B cell (primary cell): ENCODE measurements around the gene CLDND2. TPM values are rescaled to one million over a fixed set of nuclear protein-coding genes. Genes with fewer than 3 reads are reported as not detected.

Source experiments
- ATAC-seq: fragments of 200-7000 bp; cut with Tn5 transposase; one replicate; pipeline ENCODE4 v1.10.0; 2021; ENCODE audit warnings: low read depth, mild to moderate bottlenecking, moderate number of reproducible peaks, moderate library complexity
- CTCF ChIA-PET: fragments of 350-600 bp; sonication (Branson Sonifier 250); formaldehyde crosslinking; loops from one replicate; lab custom pipeline; 2021; ENCODE audit warnings: antibody characterized with exemption, inconsistent platforms; lab: Charles Lee
- POLR2A ChIA-PET: fragments of 350-600 bp; sonication (Branson Sonifier 250); formaldehyde crosslinking; loops from one replicate; lab custom pipeline; 2021; ENCODE audit warnings: antibody characterized with exemption; lab: Charles Lee
- DNase-seq: peaks from one replicate; pipeline ENCODE4 v3.0.0; 2013
- H2AFZ ChIP-seq: 2 replicates; pipeline ENCODE4 v1.6.1; 2012; ENCODE audit warnings: mild to moderate bottlenecking, low read depth, low read length; ENCODE audit not compliant: insufficient read depth, poor library complexity, severe bottlenecking
- H3K27ac ChIP-seq, 2 donors: 1 replicate in 1 of 2; 2 replicates in 1 of 2; pipeline ENCODE4 v1.5.1; 2012 to 2013; ENCODE audit warnings: low read length in 2 of 2, mild to moderate bottlenecking in 2 of 2, moderate library complexity in 1 of 2
- H3K27me3 ChIP-seq, 4 experiments: fragments of 200-600 bp in 1 of 4; sonication (generic) in 1 of 4; replicated peaks in 1 of 4; 1 replicate in 2 of 4; 2 replicates in 2 of 4; pipeline versions ENCODE4 v1.6.1 to v1.7.0; 2013 to 2016; ENCODE audit warnings: low read length in 3 of 4, mild to moderate bottlenecking in 2 of 4, mixed read lengths in 1 of 4, moderate library complexity in 1 of 4; ENCODE audit not compliant: insufficient read depth in 4 of 4, control insufficient read depth in 3 of 4; ENCODE audit errors: control extremely low read depth in 1 of 4
- H3K36me3 ChIP-seq, 2 experiments: replicated peaks in 1 of 2; 1 replicate in 1 of 2; 2 replicates in 1 of 2; pipeline versions ENCODE4 v1.6.1 to v1.7.1; 2013; ENCODE audit warnings: low read length in 1 of 2; ENCODE audit not compliant: insufficient read depth in 2 of 2, control insufficient read depth in 1 of 2; ENCODE audit errors: control extremely low read depth in 1 of 2, extremely low read depth in 1 of 2
- H3K4me1 ChIP-seq, 2 donors: fragments of 200-600 bp in 1 of 2; sonication (generic) in 1 of 2; 1 replicate in 1 of 2; 2 replicates in 1 of 2; pipeline versions ENCODE4 v1.5.1 to v1.6.1; 2013 to 2017; ENCODE audit warnings: low read length in 2 of 2; ENCODE audit not compliant: control insufficient read depth in 2 of 2, insufficient read depth in 2 of 2
- H3K4me2 ChIP-seq: replicated peaks from 2 replicates; pipeline ENCODE3; 2012; ENCODE audit warnings: mild to moderate bottlenecking, low read depth, low read length; ENCODE audit not compliant: poor library complexity, severe bottlenecking
- H3K4me3 ChIP-seq, 5 experiments: fragments of 200-600 bp in 1 of 5; sonication (generic) in 1 of 5; 1 replicate in 3 of 5; 2 replicates in 2 of 5; pipeline versions ENCODE4 v1.5.1 to v1.7.0; 2011 to 2016; ENCODE audit warnings: low read length in 4 of 5, mild to moderate bottlenecking in 4 of 5, low read depth in 2 of 5, control low read depth in 1 of 5, moderate library complexity in 1 of 5; ENCODE audit not compliant: insufficient read depth in 1 of 5; ENCODE audit errors: control extremely low read depth in 1 of 5, extremely low read depth in 1 of 5
- H3K79me2 ChIP-seq: fragments of 200-600 bp; sonication (generic); one replicate; pipeline ENCODE4 v1.6.0; 2016; ENCODE audit warnings: low read length; ENCODE audit not compliant: control insufficient read depth, insufficient read depth
- H3K9ac ChIP-seq: fragments of 200-600 bp; sonication (generic); 2 replicates; pipeline ENCODE4 v1.6.1; 2017; ENCODE audit warnings: mild to moderate bottlenecking, low read length, moderate library complexity
- H3K9me3 ChIP-seq, 3 donors: one replicate each; pipeline versions ENCODE4 v1.6.1 to v1.7.1; 2013; ENCODE audit warnings: low read length in 2 of 3; ENCODE audit not compliant: control insufficient read depth in 2 of 3, insufficient read depth in 1 of 3; ENCODE audit errors: control extremely low read depth in 1 of 3
- H4K20me1 ChIP-seq: 2 replicates; pipeline ENCODE4 v1.6.0; 2012; ENCODE audit warnings: mild to moderate bottlenecking, low read length; ENCODE audit not compliant: insufficient read depth, control insufficient read depth, poor library complexity, severe bottlenecking
- H3K27ac Mint-ChIP-seq: one replicate; pipeline ENCODE4 v1.8.0; 2021; ENCODE audit warnings: mixed read lengths
- H3K27me3 Mint-ChIP-seq: one replicate; pipeline ENCODE4 v1.8.0; 2021; ENCODE audit warnings: mixed read lengths
- H3K4me1 Mint-ChIP-seq: one replicate; pipeline ENCODE4 v1.8.0; 2021; ENCODE audit warnings: mixed read lengths
- H3K4me3 Mint-ChIP-seq: one replicate; pipeline ENCODE4 v1.8.0; 2021; ENCODE audit warnings: mixed read lengths
- H3K9me3 Mint-ChIP-seq: one replicate; pipeline ENCODE4 v1.8.0; 2022; ENCODE audit warnings: mixed read lengths; ENCODE audit not compliant: insufficient read depth
- CTCF ChIP-seq: fragments of 200-600 bp; IDR thresholded peaks from one replicate; pipeline ENCODE4 v1.8.0; 2022; ENCODE audit warnings: antibody characterized with exemption, mild to moderate bottlenecking
- EZH2 ChIP-seq: IDR thresholded peaks from 2 replicates; pipeline ENCODE4 v1.6.1; 2012; ENCODE audit warnings: borderline replicate concordance, low read depth, mild to moderate bottlenecking, moderate library complexity, low read length; ENCODE audit not compliant: insufficient read depth, poor library complexity, severe bottlenecking
- WGBS: methylation state at CpG from one replicate; pipeline ENCODE4 v1.1.5; 2013; ENCODE audit warnings: missing lambda C conversion rate; ENCODE audit not compliant: insufficient coverage; 5-methylcytosine and 5-hydroxymethylcytosine counted together
- intact Hi-C: fragments of 100-400 bp; cut with micrococcal nuclease; formaldehyde crosslinking; loops from one replicate; pipeline ENCODE4 v1.10.0; 2022
- polyA plus RNA-seq: library from polyadenylated mRNA; depleted of rRNA; stranded (reverse); fragments of >200 nt; gene quantifications from 2 replicates; pipeline ENCODE4 v1.2.3, GENCODE V29; 2012
- total RNA-seq, 2 donors: library from RNA; stranded (reverse); fragments of 120-200 nt in 1 of 2; gene quantifications; 1 replicate in 1 of 2; 2 replicates in 1 of 2; pipeline versions ENCODE4 v1.2.3 to v1.2.4, GENCODE V29; 2013 to 2022

CLDND2 gene
- total and polyA plus RNA-seq, 2 donors (not counting 1 experiment from before 2014, with no cell fraction given), result 1.9 TPM; not detected in 1

- peak overlapping the region; percentile 28 for H3K27ac Mint-ChIP-seq
- WGBS, result 94% methylated on average over 17 of the region's 19 CpGs
Measured at GRCh38 chr19:51337861-51338562, 30.8 kb downstream of the CLDND2 start.

More at GRCh38 chr19:51337861-51338562, 30.8 kb downstream of the CLDND2 start:
- POLR2A ChIA-PET, result interaction anchor here (0.6 to 1.8 kb wide), 2 partner anchors 30 to 57 kb away, joined by 4 to 10 read pairs; no protein-coding TSS in a partner anchor
- DNase-seq, result peak; percentile 25
- no peaks in the 10 kb centered on the region for H3K27me3 ChIP-seq
- peak overlapping the region; percentile 80 for H3K4me2 ChIP-seq
- H3K36me3 ChIP-seq, result no peaks in the 10 kb centered on the region
- ATAC-seq, result no peak
- H3K4me1 ChIP-seq, result peaks cover 15 to 35% of the 10 kb centered on the region in 2 donors
- no peaks in the 10 kb centered on the region for H4K20me1 ChIP-seq
- no peak overlapping the region for H3K4me3 ChIP-seq
- Mint-ChIP-seq H3K27me3 (no peaks in the 10 kb centered on the region), H3K4me1 (peaks cover 30% of the 10 kb centered on the region), H3K4me3 (peak overlapping the region; percentile 97), H3K9me3 (no peaks in the 10 kb centered on the region)
- TF ChIP-seq CTCF (no peak), EZH2 (no peak)
- peaks cover 0 to 6% (median 0%) of the 10 kb centered on the region in 3 donors for H3K9me3 ChIP-seq
- no peak overlapping the region for H3K27ac ChIP-seq
- no peaks in the 10 kb centered on the region for H3K79me2 ChIP-seq
- no peak overlapping the region for H3K9ac ChIP-seq
- no peak overlapping the region for H2AFZ ChIP-seq
- CTCF ChIA-PET, result interaction anchor here (0.7 to 7.0 kb wide), 14 partner anchors 24 to 440 kb away, joined by 3 to 70 read pairs (median 5); partner anchors contain the start of genes CLDND2 and SIGLEC10
- intact Hi-C loops, result loop anchor here (1.0 to 2.0 kb wide), 6 partner anchors 71 to 365 kb away; partner anchors contain the start of genes CTU1 and ZNF175
